Measurements from ENCODE around the gene POLA2.
"Not testable (repeated sequence)": the region's sequence is repeated elsewhere in the genome, so short reads cannot be mapped to it uniquely, and the experiment has no call there.

The POLA2 gene

DNA sequence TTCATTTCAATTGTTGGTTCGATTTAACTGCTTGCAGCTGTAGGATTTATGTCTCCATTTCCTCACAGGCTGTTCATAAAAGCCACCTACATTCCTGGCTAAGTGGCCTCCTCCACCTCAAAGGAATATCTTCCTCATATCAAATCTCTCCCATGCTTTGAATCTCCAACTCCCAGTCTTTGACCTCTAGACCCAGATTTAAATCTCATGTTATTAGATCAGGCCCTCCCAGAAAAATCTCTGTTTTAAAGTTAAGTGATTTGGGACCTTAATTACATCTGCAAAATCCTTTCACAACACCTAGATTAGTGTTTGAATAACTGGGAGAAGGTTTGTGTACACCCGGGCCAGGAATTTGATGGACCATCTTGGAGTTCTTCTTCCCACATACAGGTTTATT is 33.9 kb upstream of the POLA2 start:
- TF ChIP-seq ZNF70 (CRISPR knock-in tag; IDR thresholded peaks at IDR 0.05) (no peak), CSDC2 (CRISPR knock-in tag; IDR thresholded peaks at IDR 0.05) (no peak), TOX (CRISPR knock-in tag; IDR thresholded peaks at IDR 0.05; ENCODE audit: borderline replicate concordance) (no peak), GLIS3 (CRISPR knock-in tag; IDR thresholded peaks at IDR 0.05) (no peak), ZFP3 (CRISPR knock-in tag; IDR thresholded peaks at IDR 0.05) (no peak), ZFP30 (CRISPR knock-in tag; IDR thresholded peaks at IDR 0.05) (no peak), SNAI2 (CRISPR knock-in tag; IDR thresholded peaks at IDR 0.05) (no peak), ZNF8 (CRISPR knock-in tag; IDR thresholded peaks at IDR 0.05) (no peak), ZC3H10 (CRISPR knock-in tag; IDR thresholded peaks at IDR 0.05) (no peak), OSR1 (CRISPR knock-in tag; IDR thresholded peaks at IDR 0.05) (no peak), BACH2 (CRISPR knock-in tag; IDR thresholded peaks at IDR 0.05; ENCODE audit: borderline replicate concordance) (no peak), RARB (CRISPR knock-in tag; IDR thresholded peaks at IDR 0.05) (no peak), ARNTL (CRISPR knock-in tag; IDR thresholded peaks at IDR 0.05; ENCODE audit: borderline replicate concordance, low read depth) (no peak)
- TF ChIP-seq, protein P1, sequence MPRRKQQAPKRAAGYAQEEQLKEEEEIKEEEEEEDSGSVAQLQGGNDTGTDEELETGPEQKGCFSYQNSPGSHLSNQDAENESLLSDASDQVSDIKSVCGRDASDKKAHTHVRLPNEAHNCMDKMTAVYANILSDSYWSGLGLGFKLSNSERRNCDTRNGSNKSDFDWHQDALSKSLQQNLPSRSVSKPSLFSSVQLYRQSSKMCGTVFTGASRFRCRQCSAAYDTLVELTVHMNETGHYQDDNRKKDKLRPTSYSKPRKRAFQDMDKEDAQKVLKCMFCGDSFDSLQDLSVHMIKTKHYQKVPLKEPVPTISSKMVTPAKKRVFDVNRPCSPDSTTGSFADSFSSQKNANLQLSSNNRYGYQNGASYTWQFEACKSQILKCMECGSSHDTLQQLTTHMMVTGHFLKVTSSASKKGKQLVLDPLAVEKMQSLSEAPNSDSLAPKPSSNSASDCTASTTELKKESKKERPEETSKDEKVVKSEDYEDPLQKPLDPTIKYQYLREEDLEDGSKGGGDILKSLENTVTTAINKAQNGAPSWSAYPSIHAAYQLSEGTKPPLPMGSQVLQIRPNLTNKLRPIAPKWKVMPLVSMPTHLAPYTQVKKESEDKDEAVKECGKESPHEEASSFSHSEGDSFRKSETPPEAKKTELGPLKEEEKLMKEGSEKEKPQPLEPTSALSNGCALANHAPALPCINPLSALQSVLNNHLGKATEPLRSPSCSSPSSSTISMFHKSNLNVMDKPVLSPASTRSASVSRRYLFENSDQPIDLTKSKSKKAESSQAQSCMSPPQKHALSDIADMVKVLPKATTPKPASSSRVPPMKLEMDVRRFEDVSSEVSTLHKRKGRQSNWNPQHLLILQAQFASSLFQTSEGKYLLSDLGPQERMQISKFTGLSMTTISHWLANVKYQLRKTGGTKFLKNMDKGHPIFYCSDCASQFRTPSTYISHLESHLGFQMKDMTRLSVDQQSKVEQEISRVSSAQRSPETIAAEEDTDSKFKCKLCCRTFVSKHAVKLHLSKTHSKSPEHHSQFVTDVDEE (CRISPR knock-in tag; IDR thresholded peaks at IDR 0.05): no peak
- TF ChIP-seq, protein P2, sequence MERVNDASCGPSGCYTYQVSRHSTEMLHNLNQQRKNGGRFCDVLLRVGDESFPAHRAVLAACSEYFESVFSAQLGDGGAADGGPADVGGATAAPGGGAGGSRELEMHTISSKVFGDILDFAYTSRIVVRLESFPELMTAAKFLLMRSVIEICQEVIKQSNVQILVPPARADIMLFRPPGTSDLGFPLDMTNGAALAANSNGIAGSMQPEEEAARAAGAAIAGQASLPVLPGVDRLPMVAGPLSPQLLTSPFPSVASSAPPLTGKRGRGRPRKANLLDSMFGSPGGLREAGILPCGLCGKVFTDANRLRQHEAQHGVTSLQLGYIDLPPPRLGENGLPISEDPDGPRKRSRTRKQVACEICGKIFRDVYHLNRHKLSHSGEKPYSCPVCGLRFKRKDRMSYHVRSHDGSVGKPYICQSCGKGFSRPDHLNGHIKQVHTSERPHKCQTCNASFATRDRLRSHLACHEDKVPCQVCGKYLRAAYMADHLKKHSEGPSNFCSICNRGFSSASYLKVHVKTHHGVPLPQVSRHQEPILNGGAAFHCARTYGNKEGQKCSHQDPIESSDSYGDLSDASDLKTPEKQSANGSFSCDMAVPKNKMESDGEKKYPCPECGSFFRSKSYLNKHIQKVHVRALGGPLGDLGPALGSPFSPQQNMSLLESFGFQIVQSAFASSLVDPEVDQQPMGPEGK (CRISPR knock-in tag; IDR thresholded peaks at IDR 0.05; ENCODE audit: borderline replicate concordance): no peak
- TF ChIP-seq, protein P3, sequence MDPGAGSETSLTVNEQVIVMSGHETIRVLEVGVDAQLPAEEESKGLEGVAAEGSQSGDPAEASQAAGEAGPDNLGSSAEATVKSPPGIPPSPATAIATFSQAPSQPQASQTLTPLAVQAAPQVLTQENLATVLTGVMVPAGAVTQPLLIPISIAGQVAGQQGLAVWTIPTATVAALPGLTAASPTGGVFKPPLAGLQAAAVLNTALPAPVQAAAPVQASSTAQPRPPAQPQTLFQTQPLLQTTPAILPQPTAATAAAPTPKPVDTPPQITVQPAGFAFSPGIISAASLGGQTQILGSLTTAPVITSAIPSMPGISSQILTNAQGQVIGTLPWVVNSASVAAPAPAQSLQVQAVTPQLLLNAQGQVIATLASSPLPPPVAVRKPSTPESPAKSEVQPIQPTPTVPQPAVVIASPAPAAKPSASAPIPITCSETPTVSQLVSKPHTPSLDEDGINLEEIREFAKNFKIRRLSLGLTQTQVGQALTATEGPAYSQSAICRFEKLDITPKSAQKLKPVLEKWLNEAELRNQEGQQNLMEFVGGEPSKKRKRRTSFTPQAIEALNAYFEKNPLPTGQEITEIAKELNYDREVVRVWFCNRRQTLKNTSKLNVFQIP (CRISPR knock-in tag; IDR thresholded peaks at IDR 0.05; ENCODE audit: borderline replicate concordance, low read depth): no peak
- no peak for ATAC-seq

DNA sequence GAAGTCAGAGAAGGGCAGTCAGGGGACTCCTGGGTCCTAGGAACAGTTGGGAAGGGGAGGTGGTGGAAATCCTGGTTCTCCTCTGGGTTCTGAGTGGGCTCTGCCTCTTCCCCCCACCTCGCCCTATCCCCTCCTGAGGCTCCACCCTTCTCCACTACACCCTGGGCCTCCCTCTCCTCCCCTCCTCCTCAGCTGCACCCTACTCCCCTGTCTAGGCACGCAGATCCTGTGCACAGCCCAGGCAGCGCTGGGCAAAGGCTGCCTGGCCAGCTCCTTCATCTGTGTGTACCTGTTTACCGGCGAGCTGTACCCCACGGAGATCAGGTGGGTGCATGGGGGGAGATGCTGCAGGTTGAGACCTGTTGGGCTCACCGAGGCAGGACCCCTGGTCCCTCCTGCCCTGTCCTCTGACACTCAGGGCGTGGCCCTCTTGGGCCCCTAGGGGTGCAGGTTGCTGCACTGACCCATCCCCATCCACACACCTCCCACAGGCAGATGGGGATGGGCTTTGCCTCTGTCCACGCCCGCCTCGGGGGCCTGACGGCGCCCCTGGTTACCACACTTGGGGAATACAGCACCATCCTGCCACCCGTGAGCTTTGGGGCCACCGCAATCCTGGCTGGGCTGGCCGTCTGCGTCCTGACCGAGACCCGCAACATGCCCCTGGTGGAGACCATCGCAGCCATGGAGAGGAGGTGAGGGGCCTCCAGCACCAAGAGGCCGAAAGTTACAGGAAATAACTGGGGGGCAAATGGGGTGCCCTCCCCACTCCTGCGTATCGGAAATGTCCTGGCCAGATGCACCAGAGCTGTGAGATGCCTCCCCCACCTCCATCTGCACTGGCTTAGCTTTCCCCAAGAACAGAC is 25.3 kb upstream of the POLA2 start:
- no peak for ATAC-seq
- TF ChIP-seq ZC3H10 (CRISPR knock-in tag; IDR thresholded peaks at IDR 0.05) (no peak), ZFP3 (CRISPR knock-in tag; IDR thresholded peaks at IDR 0.05) (no peak), OSR1 (CRISPR knock-in tag; IDR thresholded peaks at IDR 0.05) (no peak), BACH2 (CRISPR knock-in tag; IDR thresholded peaks at IDR 0.05; ENCODE audit: borderline replicate concordance) (no peak), ZNF70 (CRISPR knock-in tag; IDR thresholded peaks at IDR 0.05) (no peak), GLIS3 (CRISPR knock-in tag; IDR thresholded peaks at IDR 0.05) (no peak), ARNTL (CRISPR knock-in tag; IDR thresholded peaks at IDR 0.05; ENCODE audit: borderline replicate concordance, low read depth) (no peak)
- TF ChIP-seq, protein P1 (CRISPR knock-in tag; IDR thresholded peaks at IDR 0.05): no peak
- TF ChIP-seq, protein P2 (CRISPR knock-in tag; IDR thresholded peaks at IDR 0.05; ENCODE audit: borderline replicate concordance): no peak

DNA sequence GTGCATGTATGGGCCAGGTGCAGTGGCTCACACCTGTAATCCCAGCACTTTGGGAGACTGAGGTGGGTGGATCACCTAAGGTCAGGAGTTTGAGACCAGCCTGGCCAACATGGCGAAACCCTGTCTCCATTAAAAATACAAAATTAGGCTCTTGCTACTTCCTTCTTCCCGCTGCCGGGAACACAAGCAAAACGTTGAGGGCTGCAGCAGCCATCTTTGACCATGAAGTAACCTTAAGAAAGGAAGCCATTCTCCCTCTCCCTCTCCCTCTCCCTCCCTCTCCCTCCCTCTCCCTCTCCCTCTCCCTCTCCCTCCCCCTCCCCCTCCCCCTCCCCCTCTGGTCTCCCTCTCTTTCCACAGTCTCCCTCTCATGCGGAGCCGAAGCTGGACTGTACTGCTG is 23.5 kb upstream of the POLA2 start:
- not testable (repeated sequence) for ATAC-seq

Data from SK-N-SH treated with all-trans-retinoic acid at 6 μM for 48 hours (cell line).